Osteoblast (primary cell): ENCODE measurements around the gene POLR2J. TPM values are rescaled to one million over a fixed set of nuclear protein-coding genes. Genes with fewer than 3 reads are reported as not detected.
"Not testable (repeated sequence)": the region's sequence is repeated elsewhere in the genome, so short reads cannot be mapped to it uniquely, and the experiment has no call there.

ENCODE experiments used
- DNase-seq: peaks from one replicate; pipeline ENCODE4 v3.0.0; 2011; ENCODE audit warnings: low spot score, mixed read lengths; ENCODE audit not compliant: insufficient read length; ENCODE audit errors: missing footprints
- H2AFZ ChIP-seq: 2 replicates; pipeline ENCODE4 v1.6.0; 2011; ENCODE audit warnings: mild to moderate bottlenecking, low read length
- H3K27ac ChIP-seq: 2 replicates; pipeline ENCODE4 v1.5.1; 2011; ENCODE audit warnings: mild to moderate bottlenecking, low read depth, low read length, moderate library complexity
- H3K27me3 ChIP-seq: 2 replicates; pipeline ENCODE4 v1.6.0; 2012; ENCODE audit warnings: mild to moderate bottlenecking, control low read depth, inconsistent platforms, low read length, moderate library complexity; ENCODE audit not compliant: insufficient read depth
- H3K36me3 ChIP-seq: 2 replicates; pipeline ENCODE4 v1.5.1; 2011; ENCODE audit warnings: mild to moderate bottlenecking, low read length, control low read depth, moderate library complexity; ENCODE audit not compliant: insufficient read depth
- H3K4me1 ChIP-seq: 2 replicates; pipeline ENCODE4 v1.5.1; 2011; ENCODE audit warnings: mild to moderate bottlenecking, low read length, control low read depth, moderate library complexity; ENCODE audit not compliant: insufficient read depth
- H3K4me2 ChIP-seq: 2 replicates; pipeline ENCODE4 v1.6.0; 2011; ENCODE audit warnings: mild to moderate bottlenecking, low read length; ENCODE audit not compliant: insufficient read depth
- H3K4me3 ChIP-seq: fragments of 200-600 bp; sonication (generic); 3 replicates; pipeline ENCODE4 v1.5.1; 2012; ENCODE audit warnings: mild to moderate bottlenecking, low read length, inconsistent platforms; ENCODE audit not compliant: insufficient read depth
- H3K79me2 ChIP-seq: 2 replicates; pipeline ENCODE4 v1.6.0; 2012; ENCODE audit warnings: mild to moderate bottlenecking, low read length, control low read depth, inconsistent platforms; ENCODE audit not compliant: insufficient read depth
- H3K9me3 ChIP-seq: 2 replicates; pipeline ENCODE4 v1.5.1; 2011; ENCODE audit warnings: low read depth, low read length, control low read depth
- H4K20me1 ChIP-seq: 2 replicates; pipeline ENCODE4 v1.6.0; 2012; ENCODE audit warnings: mild to moderate bottlenecking, low read length, control low read depth; ENCODE audit not compliant: insufficient read depth
- total RNA-seq: library from RNA; depleted of rRNA; stranded (reverse); fragments of >200 nt; gene quantifications from 2 replicates; pipeline ENCODE4 v1.2.3, GENCODE V29; 2012

POLR2J gene
- total RNA-seq, 1 donor, result 27.9 TPM

DNA sequence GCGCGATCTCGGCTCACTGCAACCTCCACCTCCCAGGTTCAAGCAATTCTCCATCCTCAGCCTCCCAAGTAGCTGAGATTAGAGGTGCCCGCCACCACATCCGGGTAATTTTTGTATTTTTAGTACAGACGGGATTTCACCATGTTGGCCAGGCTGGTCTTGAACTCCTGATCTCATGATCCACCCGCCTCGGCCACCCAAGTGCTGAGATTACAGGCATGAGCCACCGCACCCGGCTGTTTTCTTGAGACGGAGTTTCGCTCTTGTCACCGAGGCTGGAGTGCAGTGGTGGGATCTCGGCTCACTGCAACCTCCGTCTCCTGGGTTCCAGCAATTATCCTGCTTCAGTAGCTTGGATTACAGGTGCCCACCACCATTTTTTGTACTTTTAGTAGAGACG, 19.6 kb upstream of the POLR2J start:
- H4K20me1 ChIP-seq, H3K36me3 ChIP-seq, H3K4me3 ChIP-seq, H3K79me2 ChIP-seq, H2AFZ ChIP-seq, H3K27me3 ChIP-seq, H3K4me2 ChIP-seq, H3K4me1 ChIP-seq, DNase-seq, H3K27ac ChIP-seq, H3K9me3 ChIP-seq: not testable (repeated sequence)

DNA sequence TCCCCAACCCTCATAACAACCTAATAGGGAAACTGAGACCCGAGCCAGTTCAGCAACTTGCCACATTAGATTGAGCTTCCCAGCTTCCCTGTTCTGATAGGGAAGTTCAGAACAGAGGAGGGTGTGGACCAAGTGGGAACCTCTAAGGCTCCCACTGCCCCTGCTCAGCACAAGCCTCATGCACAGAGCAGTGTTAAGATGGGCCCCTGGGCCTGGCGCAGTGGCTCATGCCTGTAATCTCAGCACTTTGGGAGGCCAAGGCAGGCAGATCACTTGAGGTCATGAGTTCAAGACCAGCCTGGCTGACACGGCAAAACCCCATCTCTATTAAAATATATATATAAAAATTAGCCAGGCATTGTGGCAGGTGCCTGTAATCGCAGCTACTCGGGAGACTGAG, 18.6 kb upstream of the POLR2J start:
- H4K20me1 ChIP-seq, H3K27ac ChIP-seq, H3K9me3 ChIP-seq, H3K79me2 ChIP-seq, H3K27me3 ChIP-seq, H3K4me3 ChIP-seq, H3K4me1 ChIP-seq, H3K36me3 ChIP-seq, H3K4me2 ChIP-seq, DNase-seq, H2AFZ ChIP-seq: not testable (repeated sequence)

DNA sequence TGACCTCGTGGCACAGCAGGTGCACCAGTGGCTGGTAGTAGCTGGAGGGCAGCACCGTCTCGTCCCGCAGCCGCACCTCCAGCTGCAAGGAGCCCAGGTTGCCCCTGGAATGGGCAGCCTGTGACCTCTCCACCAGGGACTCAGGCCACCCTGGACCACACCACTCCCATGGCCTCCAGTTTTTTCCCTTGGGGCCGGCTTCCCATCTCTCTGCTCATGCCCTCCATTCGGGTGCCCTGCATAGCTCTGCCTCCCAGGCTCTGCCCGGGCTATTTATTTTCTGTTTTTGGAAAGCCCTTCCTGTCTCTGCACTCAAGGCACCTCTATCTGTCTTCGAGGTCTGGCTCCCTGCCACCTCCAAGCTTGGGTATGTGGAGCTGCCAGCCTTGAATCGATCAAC, 18.1 kb upstream of the POLR2J start:
- H3K79me2 ChIP-seq, H3K9me3 ChIP-seq, H3K36me3 ChIP-seq, H3K4me1 ChIP-seq, H3K4me3 ChIP-seq, DNase-seq, H3K4me2 ChIP-seq, H4K20me1 ChIP-seq, H2AFZ ChIP-seq, H3K27ac ChIP-seq, H3K27me3 ChIP-seq: not testable (repeated sequence)

DNA sequence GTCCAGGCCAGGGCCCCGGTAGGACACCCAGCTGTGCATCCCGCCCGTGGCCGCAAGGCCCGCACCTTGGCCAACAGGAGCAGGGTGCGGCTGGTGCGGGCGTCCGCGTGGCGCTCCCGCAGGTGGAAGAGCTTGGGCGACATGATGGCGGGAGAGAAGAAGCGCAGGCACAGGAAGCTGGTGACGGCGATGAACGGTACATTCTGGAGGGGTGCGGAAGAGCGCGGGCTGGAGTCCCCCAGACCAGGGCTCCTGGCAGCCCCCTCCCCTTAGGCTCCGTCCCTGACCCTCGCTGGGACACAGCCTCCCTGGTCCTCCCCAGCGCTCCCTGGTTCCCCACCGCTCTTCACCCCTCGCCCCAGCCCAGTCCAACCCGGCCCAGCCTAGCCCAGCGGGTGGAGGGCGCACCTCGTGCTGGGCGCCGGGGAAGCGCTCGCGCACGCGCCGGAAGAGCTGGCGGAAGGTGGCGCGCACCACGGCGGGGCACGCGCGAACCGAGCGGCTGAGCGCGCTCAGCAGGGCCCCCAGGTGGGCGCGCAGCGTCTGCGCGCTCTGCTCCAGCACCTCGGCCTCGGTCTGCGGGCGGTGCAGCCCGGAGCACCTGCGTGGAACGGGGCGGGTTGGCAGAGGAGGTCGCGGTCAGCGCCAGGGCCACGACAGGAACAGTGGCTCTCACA, 15.9 kb upstream of the POLR2J start:
- not testable (repeated sequence) for H3K79me2 ChIP-seq, H3K27me3 ChIP-seq, H3K4me3 ChIP-seq, DNase-seq, H4K20me1 ChIP-seq, H3K9me3 ChIP-seq, H3K27ac ChIP-seq, H3K4me2 ChIP-seq, H3K36me3 ChIP-seq, H3K4me1 ChIP-seq, H2AFZ ChIP-seq

DNA sequence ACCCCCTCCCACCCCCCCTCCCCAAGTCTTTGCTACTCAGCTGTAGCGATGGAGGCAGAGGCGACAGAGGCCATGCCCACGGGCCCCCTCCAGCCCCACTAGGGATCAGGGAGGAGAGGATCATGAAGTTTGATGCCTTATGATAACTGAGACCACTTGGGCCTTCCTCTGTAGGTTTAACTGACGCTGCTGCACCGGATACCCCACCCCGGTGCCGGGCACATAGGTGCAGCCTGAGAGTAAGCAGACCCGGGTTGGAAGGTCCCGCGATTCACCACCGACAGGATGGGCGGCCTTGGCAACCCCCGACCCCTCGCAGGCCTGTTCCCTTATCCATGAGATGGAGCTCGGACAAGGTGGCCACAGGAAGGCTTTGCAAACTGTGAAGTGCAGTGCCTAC, 15.3 kb upstream of the POLR2J start:
- H3K27me3 ChIP-seq, H3K4me2 ChIP-seq, H3K9me3 ChIP-seq, H4K20me1 ChIP-seq, H3K27ac ChIP-seq, H3K4me3 ChIP-seq, H2AFZ ChIP-seq, H3K36me3 ChIP-seq, H3K4me1 ChIP-seq, H3K79me2 ChIP-seq, DNase-seq: not testable (repeated sequence)

DNA sequence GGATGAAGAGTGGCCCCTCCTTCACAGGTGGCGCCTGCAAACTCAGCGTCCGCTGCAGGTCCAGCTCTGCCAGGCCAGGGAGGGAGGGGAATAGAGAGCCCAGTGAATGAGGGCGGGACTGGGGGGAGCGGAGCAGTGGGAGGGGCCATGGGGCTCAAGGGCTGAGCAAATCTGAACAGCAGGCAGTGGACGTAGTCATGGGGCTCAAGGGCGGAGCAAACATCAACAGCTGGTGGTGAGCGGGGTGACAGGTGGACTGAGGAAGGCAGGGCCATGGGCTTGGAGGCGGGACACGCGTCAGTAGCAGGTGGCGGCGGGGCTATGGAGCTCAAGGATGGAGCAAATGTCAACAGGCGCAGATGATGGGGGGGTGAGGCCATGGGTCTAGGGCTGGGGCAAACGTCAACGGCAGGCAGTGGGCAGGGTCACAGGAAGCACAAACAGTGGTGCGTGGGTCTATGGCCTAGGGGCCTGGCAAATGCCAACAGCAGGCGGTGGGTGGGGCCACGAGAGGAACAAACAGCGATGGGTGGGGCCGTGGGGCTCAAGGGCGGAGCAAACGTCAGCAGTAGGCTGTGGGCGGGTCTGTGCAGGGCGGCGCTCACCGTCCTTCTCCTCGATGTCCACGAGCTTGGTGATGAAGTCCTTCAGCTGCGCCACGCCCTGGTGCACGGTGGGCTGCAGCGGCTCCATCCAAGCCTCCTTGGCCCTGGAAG, 14.7 kb upstream of the POLR2J start:
- H3K4me1 ChIP-seq, H3K4me3 ChIP-seq, H3K27me3 ChIP-seq, H3K36me3 ChIP-seq, H2AFZ ChIP-seq, H3K4me2 ChIP-seq, H3K9me3 ChIP-seq, H3K27ac ChIP-seq, H3K79me2 ChIP-seq, H4K20me1 ChIP-seq, DNase-seq: not testable (repeated sequence)

DNA sequence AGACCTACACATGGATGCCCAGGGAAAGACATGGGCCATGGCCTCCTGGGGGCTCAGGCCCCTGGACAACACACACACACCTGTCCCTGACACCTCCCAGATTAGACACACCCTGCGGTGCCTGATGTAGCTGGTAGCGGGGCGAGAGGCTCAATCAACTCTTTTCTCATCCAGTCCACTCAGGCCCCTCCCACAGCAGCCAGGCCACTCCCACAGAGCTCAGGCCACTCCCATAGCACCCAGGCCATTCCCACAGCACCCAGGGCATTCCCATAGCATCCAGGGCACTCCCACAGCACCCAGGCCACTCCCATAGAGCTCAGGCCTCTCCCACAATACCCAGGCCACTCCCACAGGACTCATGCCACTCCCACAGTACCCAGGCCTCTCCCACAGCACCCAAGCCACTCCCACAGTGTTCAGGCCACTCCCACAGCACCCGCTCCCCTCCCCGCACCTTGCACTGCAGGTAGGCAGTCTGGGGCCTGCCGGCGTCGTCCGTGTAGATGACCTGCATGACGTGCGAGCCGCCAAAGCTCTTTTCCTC, 11.9 kb upstream of the POLR2J start:
- DNase-seq, H3K27ac ChIP-seq, H3K36me3 ChIP-seq, H4K20me1 ChIP-seq, H3K4me2 ChIP-seq, H3K4me3 ChIP-seq, H2AFZ ChIP-seq, H3K4me1 ChIP-seq, H3K27me3 ChIP-seq, H3K9me3 ChIP-seq, H3K79me2 ChIP-seq: not testable (repeated sequence)

DNA sequence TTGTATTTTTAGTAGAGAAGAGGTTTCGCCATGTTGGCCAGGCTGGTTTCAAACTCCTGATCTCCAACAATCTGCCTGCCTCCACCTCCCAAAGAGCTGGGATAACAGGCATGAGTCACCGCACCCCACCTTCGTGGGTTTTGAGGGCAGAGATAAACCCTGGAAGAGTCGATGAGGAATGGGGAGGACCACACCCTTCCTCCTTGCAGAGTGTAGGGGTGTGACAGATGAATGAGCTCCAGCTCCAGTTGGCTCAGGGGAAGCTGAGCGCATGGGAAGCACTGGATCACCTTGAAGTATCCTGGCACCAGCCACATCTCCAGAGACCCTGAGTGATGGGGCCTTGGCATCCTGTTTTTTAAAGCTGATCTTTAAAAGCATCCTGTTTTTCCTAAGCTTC, 5.6 kb upstream of the POLR2J start:
- H3K27ac ChIP-seq, H2AFZ ChIP-seq, H3K4me1 ChIP-seq, H3K9me3 ChIP-seq, H3K4me3 ChIP-seq, H3K79me2 ChIP-seq, H4K20me1 ChIP-seq, H3K36me3 ChIP-seq, H3K27me3 ChIP-seq, H3K4me2 ChIP-seq, DNase-seq: not testable (repeated sequence)

DNA sequence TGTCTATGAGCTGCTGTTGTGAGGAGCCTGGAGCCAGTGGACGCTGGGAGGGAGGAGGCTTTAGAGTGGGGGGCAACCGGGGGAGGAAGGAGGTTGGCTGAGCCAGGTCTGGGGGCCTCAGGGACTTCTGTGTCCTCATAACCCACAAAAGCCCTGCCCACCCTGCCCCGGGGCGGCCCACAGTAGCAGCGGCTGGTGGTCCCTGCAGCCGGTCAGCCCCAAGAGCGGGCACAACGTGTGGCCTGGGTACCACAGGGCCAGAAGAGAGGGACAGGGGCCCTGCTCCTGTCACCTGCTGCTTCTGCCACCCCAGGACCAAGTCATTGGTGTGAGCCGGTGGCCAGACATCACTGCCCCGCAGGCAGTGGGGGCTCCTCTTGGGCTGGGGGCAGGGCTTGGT, 3.2 kb upstream of the POLR2J start:
- H2AFZ ChIP-seq, DNase-seq, H3K4me3 ChIP-seq, H4K20me1 ChIP-seq, H3K36me3 ChIP-seq, H3K79me2 ChIP-seq, H3K9me3 ChIP-seq, H3K4me2 ChIP-seq, H3K27me3 ChIP-seq, H3K27ac ChIP-seq, H3K4me1 ChIP-seq: not testable (repeated sequence)
